HepG2 (cell line): Measurements from ENCODE around the gene TMEM198. TPM values are rescaled to one million over a fixed set of nuclear protein-coding genes. Genes with fewer than 3 reads are reported as not detected.

Experiments used
- CERS6 ChIP-seq: sonication (generic); formaldehyde crosslinking; IDR thresholded peaks from 2 replicates; pipeline ENCODE4 v1.5.0; 2020; ENCODE audit warnings: missing genetic modification reagents
- DMAP1 ChIP-seq: IDR thresholded peaks from 2 replicates; pipeline ENCODE4 v1.6.1; 2016
- ELF1 ChIP-seq: sonication (generic); formaldehyde crosslinking; IDR thresholded peaks from 2 replicates; pipeline ENCODE4 v1.4.0; 2020; ENCODE audit warnings: missing genetic modification reagents
- GABPA ChIP-seq, 2 experiments: IDR thresholded peaks; 2 replicates each; pipeline ENCODE4 v1.6.1; 2011 to 2016; ENCODE audit warnings: low read depth in 2 of 2, low read length in 1 of 2, missing biosample characterization in 1 of 2, missing genetic modification characterization in 1 of 2
- GFI1 ChIP-seq: sonication (generic); formaldehyde crosslinking; IDR thresholded peaks from 2 replicates; pipeline ENCODE4 v1.5.0; 2020; ENCODE audit warnings: missing genetic modification reagents, mild to moderate bottlenecking, borderline replicate concordance
- HNF4A ChIP-seq: sonication (generic); formaldehyde crosslinking; IDR thresholded peaks from 2 replicates; pipeline ENCODE4 v1.4.0; 2020; ENCODE audit warnings: missing genetic modification reagents
- HNF4G ChIP-seq, 2 experiments: sonication (generic) in 1 of 2; formaldehyde crosslinking in 1 of 2; IDR thresholded peaks; 2 replicates each; pipeline versions ENCODE4 v1.4.0 to v1.6.1; 2011 to 2020; ENCODE audit warnings: borderline replicate concordance in 2 of 2, low read depth in 2 of 2, mild to moderate bottlenecking in 2 of 2, low read length in 1 of 2, missing genetic modification reagents in 1 of 2, moderate library complexity in 1 of 2
- HNRNPUL1 ChIP-seq: fragments of 200-400 bp; formaldehyde crosslinking; IDR thresholded peaks from 2 replicates; pipeline ENCODE4 v1.6.1; 2017; ENCODE audit warnings: low read depth, mild to moderate bottlenecking, low read length, moderate library complexity
- KAT8 ChIP-seq: IDR thresholded peaks from 2 replicates; pipeline ENCODE4 v1.6.1; 2016; ENCODE audit warnings: missing genetic modification reagents, missing compliant biosample characterization
- KDM2A ChIP-seq: sonication (generic); formaldehyde crosslinking; IDR thresholded peaks from 2 replicates; pipeline ENCODE4 v1.4.0; 2020; ENCODE audit warnings: low read depth, missing genetic modification reagents, borderline replicate concordance
- LBX2 ChIP-seq: sonication (generic); formaldehyde crosslinking; IDR thresholded peaks from 2 replicates; pipeline ENCODE4 v1.5.0; 2020; ENCODE audit warnings: missing genetic modification reagents, mild to moderate bottlenecking, borderline replicate concordance
- MXD1 ChIP-seq: sonication (generic); formaldehyde crosslinking; IDR thresholded peaks from 2 replicates; pipeline ENCODE4 v1.4.0; 2020; ENCODE audit warnings: mild to moderate bottlenecking, missing genetic modification reagents
- NRL ChIP-seq: sonication (generic); formaldehyde crosslinking; IDR thresholded peaks from 2 replicates; pipeline ENCODE4 v1.5.0; 2020; ENCODE audit warnings: missing genetic modification reagents, mild to moderate bottlenecking, moderate library complexity, borderline replicate concordance
- RBFOX2 ChIP-seq: fragments of 200-400 bp; formaldehyde crosslinking; IDR thresholded peaks from 2 replicates; pipeline ENCODE4 v1.6.1; 2017; ENCODE audit warnings: low read depth, mild to moderate bottlenecking, low read length
- RFXANK ChIP-seq: IDR thresholded peaks from 2 replicates; pipeline ENCODE4 v1.6.1; 2016
- SAP130 ChIP-seq: IDR thresholded peaks from 2 replicates; pipeline ENCODE4 v1.6.1; 2016; ENCODE audit warnings: low read depth
- SNRNP70 ChIP-seq: fragments of 200-400 bp; formaldehyde crosslinking; IDR thresholded peaks from 2 replicates; pipeline ENCODE4 v1.6.1; 2017; ENCODE audit warnings: mild to moderate bottlenecking, low read depth, low read length, moderate library complexity
- TRIM22 ChIP-seq: fragments of 450-650 bp; IDR thresholded peaks from 2 replicates; pipeline ENCODE4 v1.6.1; 2017
- YEATS4 ChIP-seq: sonication (generic); formaldehyde crosslinking; IDR thresholded peaks from 2 replicates; pipeline ENCODE4 v1.4.0; 2020; ENCODE audit warnings: missing genetic modification reagents, borderline replicate concordance
- ZFP37 ChIP-seq: sonication (generic); formaldehyde crosslinking; IDR thresholded peaks from 2 replicates; pipeline ENCODE4 v1.4.0; 2020; ENCODE audit warnings: missing genetic modification reagents, borderline replicate concordance
- ZNF224 ChIP-seq: sonication (generic); formaldehyde crosslinking; IDR thresholded peaks from 2 replicates; pipeline ENCODE4 v1.5.0; 2020; ENCODE audit warnings: mild to moderate bottlenecking, missing genetic modification reagents
- ZNF234 ChIP-seq: sonication (generic); formaldehyde crosslinking; conservative IDR thresholded peaks from 2 replicates; pipeline ENCODE4 v1.5.1; 2020; ENCODE audit warnings: mild to moderate bottlenecking, missing genetic modification reagents
- ZNF460 ChIP-seq: sonication (generic); formaldehyde crosslinking; IDR thresholded peaks from 2 replicates; pipeline ENCODE4 v1.5.1; 2020; ENCODE audit warnings: missing genetic modification reagents, mild to moderate bottlenecking, borderline replicate concordance
- ZNF567 ChIP-seq: sonication (generic); formaldehyde crosslinking; IDR thresholded peaks from 2 replicates; pipeline ENCODE4 v1.8.1; 2023; ENCODE audit warnings: mild to moderate bottlenecking, missing genetic modification reagents, borderline replicate concordance
- ZNF616 ChIP-seq: sonication (generic); formaldehyde crosslinking; IDR thresholded peaks from 2 replicates; pipeline ENCODE4 v1.5.0; 2020; ENCODE audit warnings: low read depth, mild to moderate bottlenecking, missing genetic modification reagents
- ZNF670 ChIP-seq: sonication (generic); formaldehyde crosslinking; IDR thresholded peaks from 2 replicates; pipeline ENCODE4 v1.8.0; 2022; ENCODE audit warnings: mild to moderate bottlenecking, missing genetic modification reagents, borderline replicate concordance
- ZNF782 ChIP-seq: sonication (generic); formaldehyde crosslinking; IDR thresholded peaks from 2 replicates; pipeline ENCODE4 v1.4.0; 2020; ENCODE audit warnings: missing genetic modification reagents, mild to moderate bottlenecking, borderline replicate concordance
- ZNF790 ChIP-seq: sonication (generic); formaldehyde crosslinking; IDR thresholded peaks from 2 replicates; pipeline ENCODE4 v1.8.0; 2022; ENCODE audit warnings: missing genetic modification reagents, mild to moderate bottlenecking, borderline replicate concordance
- polyA plus RNA-seq, 8 experiments: library from polyadenylated mRNA; depleted of rRNA in 3 of 8; stranded (reverse) in 7 of 8; unstranded in 1 of 8; fragments of >200 nt; fragmentation: Illumina TruSeq in 4 of 8; extraction: Trizol in 4 of 8; gene quantifications; 2 replicates each; pipeline versions ENCODE4 v1.2.1 to v1.2.3, GENCODE V29; 2011 to 2016; ENCODE audit warnings: low read depth in 4 of 8, missing spikeins in 1 of 8, mixed read lengths in 1 of 8; ENCODE audit not compliant: insufficient read depth in 1 of 8
- total RNA-seq, 5 experiments: library from RNA; depleted of rRNA; stranded (reverse); fragments of >200 nt; fragmentation: Illumina TruSeq; extraction: Trizol; gene quantifications; 2 replicates each; pipeline ENCODE4 v1.2.3, GENCODE V29; 2016; ENCODE audit warnings: low read depth in 1 of 5

The TMEM198 gene
- total and polyA plus RNA-seq, 2 of the 13 experiments (the other 11 are each of a cell fraction or from before 2014, with no cell fraction given) = 17.3 to 23.5 TPM

- TF ChIP-seq MXD1 (CRISPR knock-in tag) (no peak), ZNF616 (CRISPR knock-in tag) (no peak), GFI1 (CRISPR knock-in tag) (no peak), ZNF790 (CRISPR knock-in tag) (no peak), ZNF224 (CRISPR knock-in tag) (no peak), ELF1 (CRISPR knock-in tag) (no peak), TRIM22 (no peak), DMAP1 (no peak), HNF4G (IDR thresholded peaks at IDR 0.05; ENCODE audit: borderline replicate concordance, low read depth, low read length) (no peak), HNF4G (CRISPR knock-in tag; IDR thresholded peaks at IDR 0.05; ENCODE audit: borderline replicate concordance, low read depth) (no peak), ZNF782 (CRISPR knock-in tag) (peak; percentile 69; the same call in 1 of the 2 replicates), KAT8 (no peak), HNRNPUL1 (no peak), ZNF460 (CRISPR knock-in tag) (no peak), YEATS4 (CRISPR knock-in tag) (no peak), ZNF670 (CRISPR knock-in tag) (no peak), KDM2A (peak; percentile 90), ZNF234 (CRISPR knock-in tag) (no peak), NRL (CRISPR knock-in tag) (peak; percentile 15; the same call in 1 of the 2 replicates), RFXANK (CRISPR knock-in tag) (no peak), GABPA (IDR thresholded peaks at IDR 0.05; ENCODE audit: low read depth, low read length) (no peak), GABPA (CRISPR knock-in tag; IDR thresholded peaks at IDR 0.05; ENCODE audit: low read depth) (no peak), SNRNP70 (no peak), CERS6 (CRISPR knock-in tag) (no peak), RBFOX2 (no peak), SAP130 (CRISPR knock-in tag) (0 out of 2 replicates have a peak, but pooled peaks have one; percentile 17), HNF4A (CRISPR knock-in tag) (no peak), ZFP37 (no peak), LBX2 (no peak), ZNF567 (CRISPR knock-in tag) (peak; percentile 57; the same call in 1 of the 2 replicates)
Measured at GRCh38 chr2:219530048-219530963, 13.5 kb upstream of the TMEM198 start (continued).
